ENCODE measurements around the gene ROR2.

ROR2 gene

DNA sequence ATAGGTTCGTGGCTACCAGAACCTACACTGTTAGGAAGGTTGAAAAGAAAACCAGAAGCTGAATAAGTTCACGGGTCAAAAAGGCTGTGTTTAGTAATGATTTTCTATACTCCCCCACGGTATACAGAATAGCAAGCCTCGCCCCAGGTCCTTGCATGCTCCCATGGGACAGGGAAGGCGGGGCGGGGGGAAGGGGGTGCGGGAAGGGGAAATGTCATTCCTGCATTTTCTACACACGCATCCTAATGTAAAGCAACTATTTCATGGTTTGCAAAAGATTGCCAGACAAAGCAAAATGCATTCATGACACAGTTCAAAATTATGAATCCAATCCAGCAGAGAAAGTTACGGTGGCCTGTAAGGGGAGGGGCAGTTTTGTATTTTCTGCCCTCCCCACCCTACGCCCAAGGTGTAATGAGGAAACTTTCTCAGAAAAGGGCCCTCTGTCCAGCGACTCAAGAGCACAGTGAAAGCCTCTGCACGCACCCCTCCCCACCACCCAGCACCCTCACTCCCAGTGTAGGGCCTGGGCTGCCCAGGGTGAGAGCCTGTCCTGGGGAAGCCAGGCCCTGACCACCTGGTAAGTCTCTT lies 105.2 kb downstream of the ROR2 start:
- Histone ChIP-seq H3K18ac (ENCODE audit: low read length) (no peak overlapping the region), H3K27me3 (ENCODE audit: insufficient read depth, low read length, poor library complexity) (no peaks in the 10 kb centered on the region), H3K9ac (ENCODE audit: low read length) (no peak overlapping the region), H2BK5ac (ENCODE audit: low read length) (no peak overlapping the region), H3K23ac (ENCODE audit: low read length) (no peak overlapping the region), H3K79me2 (ENCODE audit: control insufficient read depth, insufficient read depth, low read length) (peaks cover 43% of the 10 kb centered on the region), H2BK15ac (replicated peaks; ENCODE audit: low read depth) (no peak overlapping the region), H2AK5ac (ENCODE audit: low read length) (no peak overlapping the region), H3K79me1 (ENCODE audit: low read length) (peaks cover 51% of the 10 kb centered on the region), H4K5ac (ENCODE audit: low read length) (no peak overlapping the region), H3K27ac (ENCODE audit: low read depth, low read length) (no peak overlapping the region), H3K4me3 (ENCODE audit: low read length) (no peak overlapping the region), H2BK120ac (ENCODE audit: low read depth, low read length) (no peak overlapping the region), H3K56ac (ENCODE audit: low read length) (peak overlapping the region; percentile 22), H3K4me1 (ENCODE audit: control insufficient read depth, low read depth, low read length) (peaks cover 13% of the 10 kb centered on the region), H3K4ac (ENCODE audit: low read depth, low read length) (no peak overlapping the region), H3K4me2 (ENCODE audit: low read length) (no peak overlapping the region), H3K36me3 (ENCODE audit: control insufficient read depth, insufficient read depth, low read length) (no peaks in the 10 kb centered on the region), H4K8ac (ENCODE audit: low read depth, low read length) (no peak overlapping the region)
- DNase-seq: no peak
- no CpG with 5 or more reads among the region's 12 CpGs for WGBS (ENCODE audit: extremely low coverage, insufficient coverage, low lambda C conversion rate)

DNA sequence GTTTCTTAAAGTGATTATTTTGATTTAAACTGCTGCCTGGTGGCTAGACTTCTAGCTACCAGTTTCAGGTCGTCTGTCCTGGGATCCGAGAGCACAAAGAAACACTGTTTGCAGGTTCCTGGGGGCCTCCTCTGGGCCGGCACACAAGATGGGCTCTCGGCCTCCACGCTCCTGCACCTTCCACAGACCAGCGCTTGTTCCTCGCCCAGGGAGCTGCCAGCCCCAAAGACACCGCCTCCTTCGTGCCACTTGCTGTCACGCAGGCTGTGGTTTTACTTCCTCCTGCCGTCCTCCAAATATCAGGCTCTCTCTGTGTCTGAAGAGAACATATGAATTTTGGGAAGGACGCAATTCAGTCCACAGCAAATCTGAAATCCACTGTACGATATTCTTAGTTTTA lies 105.8 kb downstream of the ROR2 start:
- H3K79me1 ChIP-seq (ENCODE audit: low read length): peaks cover 56% of the 10 kb centered on the region
- no peak overlapping the region for H3K4me3 ChIP-seq (ENCODE audit: low read length)
- no peak for DNase-seq
- no peak overlapping the region for H4K5ac ChIP-seq (ENCODE audit: low read length)
- no CpG with 5 or more reads among the region's 13 CpGs for WGBS (ENCODE audit: extremely low coverage, insufficient coverage, low lambda C conversion rate)
- no peak overlapping the region for H3K18ac ChIP-seq (ENCODE audit: low read length)
- H3K9ac ChIP-seq (ENCODE audit: low read length): no peak overlapping the region
- H3K23ac ChIP-seq (ENCODE audit: low read length): no peak overlapping the region
- H2BK5ac ChIP-seq (ENCODE audit: low read length): no peak overlapping the region
- H2AK5ac ChIP-seq (ENCODE audit: low read length): no peak overlapping the region
- H3K27me3 ChIP-seq (ENCODE audit: insufficient read depth, low read length, poor library complexity): no peaks in the 10 kb centered on the region
- no peak overlapping the region for H2BK15ac ChIP-seq (replicated peaks; ENCODE audit: low read depth)
- H3K4me2 ChIP-seq (ENCODE audit: low read length): no peak overlapping the region
- H3K4ac ChIP-seq (ENCODE audit: low read depth, low read length): no peak overlapping the region
- H3K36me3 ChIP-seq (ENCODE audit: control insufficient read depth, insufficient read depth, low read length): no peaks in the 10 kb centered on the region
- H3K79me2 ChIP-seq (ENCODE audit: control insufficient read depth, insufficient read depth, low read length): peaks cover 49% of the 10 kb centered on the region
- peaks cover 13% of the 10 kb centered on the region for H3K4me1 ChIP-seq (ENCODE audit: control insufficient read depth, low read depth, low read length)
- H4K8ac ChIP-seq (ENCODE audit: low read depth, low read length): no peak overlapping the region
- peak overlapping the region; percentile 30 for H3K56ac ChIP-seq (ENCODE audit: low read length)
- no peak overlapping the region for H3K27ac ChIP-seq (ENCODE audit: low read depth, low read length)
- no peak overlapping the region for H2BK120ac ChIP-seq (ENCODE audit: low read depth, low read length)

DNA sequence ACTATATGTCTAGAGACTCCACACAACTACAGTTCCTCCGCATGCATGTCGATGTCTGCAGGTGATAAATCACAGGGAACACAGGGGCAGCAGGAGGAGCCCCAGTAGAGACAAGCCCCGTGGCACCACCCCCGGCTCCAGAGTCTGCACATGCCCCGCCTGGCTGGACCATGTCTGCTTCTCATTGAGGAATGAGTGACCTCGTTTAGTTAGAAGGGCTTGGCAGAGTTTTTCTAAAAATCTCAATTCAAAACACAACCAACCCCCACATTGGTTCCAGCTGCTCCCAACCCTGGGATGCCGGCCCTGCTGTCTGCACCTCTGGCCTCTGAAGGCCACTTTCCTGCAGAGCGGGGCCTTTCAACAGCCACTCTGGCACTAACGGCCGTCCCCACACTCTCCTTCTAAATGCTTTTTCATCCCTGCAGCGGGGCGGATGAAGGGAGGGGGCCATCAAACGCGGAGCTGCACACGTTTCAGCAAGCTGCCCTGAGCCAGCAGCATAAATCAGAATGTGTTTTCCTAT lies 106.3 kb downstream of the ROR2 start:
- H3K36me3 ChIP-seq (ENCODE audit: control insufficient read depth, insufficient read depth, low read length): no peaks in the 10 kb centered on the region

DNA sequence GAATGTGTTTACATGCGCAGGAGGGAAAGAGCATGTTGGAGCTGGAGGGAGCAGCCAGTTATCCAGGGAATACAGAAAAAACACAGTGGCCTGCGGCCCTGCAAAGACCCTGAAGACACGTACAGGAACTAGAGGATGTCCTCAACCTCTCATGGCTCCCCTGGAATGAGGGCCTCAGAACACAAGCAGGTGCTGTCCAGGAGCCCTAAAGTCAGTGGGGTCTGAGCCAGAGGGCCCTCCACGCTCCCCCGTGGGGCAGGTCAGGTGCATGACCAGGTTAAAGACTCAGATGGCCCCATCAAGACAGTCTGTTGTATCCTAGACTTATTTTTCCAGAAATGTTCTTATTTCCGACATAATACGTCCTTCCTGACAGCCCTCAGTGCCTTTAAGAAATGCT lies 106.9 kb downstream of the ROR2 start:
- H3K23ac ChIP-seq (ENCODE audit: low read length): no peak overlapping the region
- H3K56ac ChIP-seq (ENCODE audit: low read length): no peak overlapping the region
- H3K27me3 ChIP-seq (ENCODE audit: insufficient read depth, low read length, poor library complexity): no peaks in the 10 kb centered on the region
- no peak overlapping the region for H2AK5ac ChIP-seq (ENCODE audit: low read length)
- H3K9ac ChIP-seq (ENCODE audit: low read length): no peak overlapping the region
- H2BK5ac ChIP-seq (ENCODE audit: low read length): no peak overlapping the region
- no peak for DNase-seq
- no peak overlapping the region for H3K4ac ChIP-seq (ENCODE audit: low read depth, low read length)
- peaks cover 13% of the 10 kb centered on the region for H3K4me1 ChIP-seq (ENCODE audit: control insufficient read depth, low read depth, low read length)
- H3K18ac ChIP-seq (ENCODE audit: low read length): no peak overlapping the region
- H2BK120ac ChIP-seq (ENCODE audit: low read depth, low read length): no peak overlapping the region
- H4K5ac ChIP-seq (ENCODE audit: low read length): no peak overlapping the region
- no peak overlapping the region for H4K8ac ChIP-seq (ENCODE audit: low read depth, low read length)
- no peaks in the 10 kb centered on the region for H3K36me3 ChIP-seq (ENCODE audit: control insufficient read depth, insufficient read depth, low read length)
- no CpG with 5 or more reads among the region's 7 CpGs for WGBS (ENCODE audit: extremely low coverage, insufficient coverage, low lambda C conversion rate)
- no peak overlapping the region for H3K4me3 ChIP-seq (ENCODE audit: low read length)
- no peak overlapping the region for H2BK15ac ChIP-seq (replicated peaks; ENCODE audit: low read depth)
- no peak overlapping the region for H3K27ac ChIP-seq (ENCODE audit: low read depth, low read length)
- no peak overlapping the region for H3K4me2 ChIP-seq (ENCODE audit: low read length)
- peaks cover 65% of the 10 kb centered on the region for H3K79me1 ChIP-seq (ENCODE audit: low read length)
- peaks cover 60% of the 10 kb centered on the region for H3K79me2 ChIP-seq (ENCODE audit: control insufficient read depth, insufficient read depth, low read length)

More for the DNA sequence above, 106.3 kb downstream of the ROR2 start:
- Histone ChIP-seq H3K27ac (ENCODE audit: low read depth, low read length) (no peak overlapping the region), H3K23ac (ENCODE audit: low read length) (no peak overlapping the region), H3K4ac (ENCODE audit: low read depth, low read length) (no peak overlapping the region), H3K56ac (ENCODE audit: low read length) (no peak overlapping the region), H3K27me3 (ENCODE audit: insufficient read depth, low read length, poor library complexity) (no peaks in the 10 kb centered on the region), H3K79me2 (ENCODE audit: control insufficient read depth, insufficient read depth, low read length) (peaks cover 54% of the 10 kb centered on the region), H4K8ac (ENCODE audit: low read depth, low read length) (no peak overlapping the region), H3K4me1 (ENCODE audit: control insufficient read depth, low read depth, low read length) (peaks cover 13% of the 10 kb centered on the region), H3K79me1 (ENCODE audit: low read length) (peaks cover 61% of the 10 kb centered on the region), H3K4me3 (ENCODE audit: low read length) (no peak overlapping the region), H2AK5ac (ENCODE audit: low read length) (no peak overlapping the region), H3K4me2 (ENCODE audit: low read length) (no peak overlapping the region), H2BK120ac (ENCODE audit: low read depth, low read length) (no peak overlapping the region), H2BK15ac (replicated peaks; ENCODE audit: low read depth) (no peak overlapping the region), H4K5ac (ENCODE audit: low read length) (no peak overlapping the region), H3K18ac (ENCODE audit: low read length) (no peak overlapping the region), H2BK5ac (ENCODE audit: low read length) (no peak overlapping the region), H3K9ac (ENCODE audit: low read length) (no peak overlapping the region)
- WGBS (ENCODE audit: extremely low coverage, insufficient coverage, low lambda C conversion rate): no CpG with 5 or more reads among the region's 15 CpGs
- DNase-seq: no peak

DNA sequence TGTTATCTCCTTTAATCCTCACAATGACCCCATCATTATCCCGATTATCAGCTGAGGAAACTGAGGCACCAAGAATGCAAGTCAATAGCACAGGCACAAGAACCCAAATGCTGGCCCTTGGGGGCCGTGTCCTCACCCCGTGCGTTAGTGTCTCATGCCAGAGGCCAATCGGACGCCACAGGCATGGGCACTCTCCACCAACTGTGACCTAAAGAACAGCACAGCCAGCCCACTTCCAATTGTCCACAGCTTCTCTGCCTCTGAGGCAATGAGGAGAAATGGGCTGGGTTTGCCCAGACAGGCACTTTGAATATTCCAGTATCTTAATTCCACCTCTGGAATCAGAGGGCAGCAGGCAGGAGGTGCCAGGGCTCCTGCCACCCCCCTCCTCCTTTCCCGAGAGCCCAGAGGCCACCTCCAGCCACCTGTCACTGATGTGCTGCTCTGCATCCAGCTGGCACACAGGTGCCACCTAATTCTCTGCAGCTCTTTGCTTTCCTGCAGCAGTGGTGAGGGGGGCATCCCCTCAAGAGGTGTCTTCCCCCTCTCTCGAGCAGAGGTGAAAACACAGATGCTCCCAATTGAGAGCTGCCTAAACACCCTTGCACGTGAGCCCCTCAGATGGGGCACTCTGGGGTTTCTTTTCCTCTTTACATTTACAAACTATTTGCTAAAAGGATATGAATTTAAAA lies 107.5 kb downstream of the ROR2 start:
- no CpG with 5 or more reads among the region's 9 CpGs for WGBS (ENCODE audit: extremely low coverage, insufficient coverage, low lambda C conversion rate)
- no peak overlapping the region for H3K56ac ChIP-seq (ENCODE audit: low read length)
- no peak overlapping the region for H4K8ac ChIP-seq (ENCODE audit: low read depth, low read length)
- peak overlapping the region; percentile 80 for H3K23ac ChIP-seq (ENCODE audit: low read length)
- no peak overlapping the region for H3K9ac ChIP-seq (ENCODE audit: low read length)
- H2AK5ac ChIP-seq (ENCODE audit: low read length): no peak overlapping the region
- peaks cover 64% of the 10 kb centered on the region for H3K79me1 ChIP-seq (ENCODE audit: low read length)
- H2BK5ac ChIP-seq (ENCODE audit: low read length): no peak overlapping the region
- peaks cover 13% of the 10 kb centered on the region for H3K4me1 ChIP-seq (ENCODE audit: control insufficient read depth, low read depth, low read length)
- no peak overlapping the region for H3K4me2 ChIP-seq (ENCODE audit: low read length)
- peaks cover 61% of the 10 kb centered on the region for H3K79me2 ChIP-seq (ENCODE audit: control insufficient read depth, insufficient read depth, low read length)
- no peak overlapping the region for H3K18ac ChIP-seq (ENCODE audit: low read length)
- H3K36me3 ChIP-seq (ENCODE audit: control insufficient read depth, insufficient read depth, low read length): no peaks in the 10 kb centered on the region
- no peaks in the 10 kb centered on the region for H3K27me3 ChIP-seq (ENCODE audit: insufficient read depth, low read length, poor library complexity)
- H4K5ac ChIP-seq (ENCODE audit: low read length): no peak overlapping the region
- H2BK15ac ChIP-seq (replicated peaks; ENCODE audit: low read depth): no peak overlapping the region
- no peak overlapping the region for H3K4ac ChIP-seq (ENCODE audit: low read depth, low read length)
- no peak for DNase-seq
- H3K4me3 ChIP-seq (ENCODE audit: low read length): no peak overlapping the region
- H2BK120ac ChIP-seq (ENCODE audit: low read depth, low read length): no peak overlapping the region
- H3K27ac ChIP-seq (ENCODE audit: low read depth, low read length): no peak overlapping the region

All from mesendoderm (in vitro differentiated cells).